ENCODE measurements around the gene SPX. TPM values are rescaled to one million over a fixed set of nuclear protein-coding genes. Genes with fewer than 3 reads are reported as not detected.
A peak's percentile ranks its signal among the peaks of the same experiment; 100 is the strongest.

The SPX gene
- total RNA-seq, 4 donors from 2014 or later, result 0.21 TPM; not detected in 3

DNA sequence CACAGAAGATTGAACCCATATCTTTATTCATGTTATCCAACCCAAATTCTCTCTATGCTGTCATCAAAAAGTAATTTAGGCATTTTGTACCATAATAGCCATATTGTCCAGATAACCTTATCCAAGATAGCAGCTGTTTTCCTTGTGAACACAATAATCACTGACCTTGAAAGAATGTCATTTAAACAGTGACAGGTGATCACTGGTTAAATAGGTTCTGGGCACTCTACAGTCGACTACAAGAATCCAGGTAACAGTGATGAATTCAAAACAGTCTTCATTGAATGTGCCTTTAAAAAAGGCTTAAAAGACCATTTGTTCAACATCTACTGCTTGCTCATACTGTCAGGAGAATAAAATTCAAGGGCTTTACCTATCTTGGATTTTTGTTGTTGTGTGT, 4.6 kb upstream of the SPX start:
- H3K9me3 ChIP-seq, result no peaks in the 10 kb centered on the region
- TF ChIP-seq POLR2A (IDR thresholded peaks at IDR 0.05), result no peak
- TF ChIP-seq EP300 (IDR thresholded peaks at IDR 0.05), result no peak
- no peak for TF ChIP-seq POLR2AphosphoS5 (IDR thresholded peaks at IDR 0.05)
- TF ChIP-seq, protein P1, sequence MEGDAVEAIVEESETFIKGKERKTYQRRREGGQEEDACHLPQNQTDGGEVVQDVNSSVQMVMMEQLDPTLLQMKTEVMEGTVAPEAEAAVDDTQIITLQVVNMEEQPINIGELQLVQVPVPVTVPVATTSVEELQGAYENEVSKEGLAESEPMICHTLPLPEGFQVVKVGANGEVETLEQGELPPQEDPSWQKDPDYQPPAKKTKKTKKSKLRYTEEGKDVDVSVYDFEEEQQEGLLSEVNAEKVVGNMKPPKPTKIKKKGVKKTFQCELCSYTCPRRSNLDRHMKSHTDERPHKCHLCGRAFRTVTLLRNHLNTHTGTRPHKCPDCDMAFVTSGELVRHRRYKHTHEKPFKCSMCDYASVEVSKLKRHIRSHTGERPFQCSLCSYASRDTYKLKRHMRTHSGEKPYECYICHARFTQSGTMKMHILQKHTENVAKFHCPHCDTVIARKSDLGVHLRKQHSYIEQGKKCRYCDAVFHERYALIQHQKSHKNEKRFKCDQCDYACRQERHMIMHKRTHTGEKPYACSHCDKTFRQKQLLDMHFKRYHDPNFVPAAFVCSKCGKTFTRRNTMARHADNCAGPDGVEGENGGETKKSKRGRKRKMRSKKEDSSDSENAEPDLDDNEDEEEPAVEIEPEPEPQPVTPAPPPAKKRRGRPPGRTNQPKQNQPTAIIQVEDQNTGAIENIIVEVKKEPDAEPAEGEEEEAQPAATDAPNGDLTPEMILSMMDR (IDR thresholded peaks at IDR 0.05), result no peak
- H3K27ac ChIP-seq, result no peak overlapping the region
- peaks cover 10% of the 10 kb centered on the region for H3K36me3 ChIP-seq
- DNase-seq (ENCODE audit: low spot score in 2 of 2), result no peak
- 75% methylated on average over 1 of the region's 1 CpG for WGBS
- peaks cover 6% of the 10 kb centered on the region for H3K27me3 ChIP-seq
- H3K4me1 ChIP-seq, result no peaks in the 10 kb centered on the region
- H3K4me3 ChIP-seq, result no peak overlapping the region

DNA sequence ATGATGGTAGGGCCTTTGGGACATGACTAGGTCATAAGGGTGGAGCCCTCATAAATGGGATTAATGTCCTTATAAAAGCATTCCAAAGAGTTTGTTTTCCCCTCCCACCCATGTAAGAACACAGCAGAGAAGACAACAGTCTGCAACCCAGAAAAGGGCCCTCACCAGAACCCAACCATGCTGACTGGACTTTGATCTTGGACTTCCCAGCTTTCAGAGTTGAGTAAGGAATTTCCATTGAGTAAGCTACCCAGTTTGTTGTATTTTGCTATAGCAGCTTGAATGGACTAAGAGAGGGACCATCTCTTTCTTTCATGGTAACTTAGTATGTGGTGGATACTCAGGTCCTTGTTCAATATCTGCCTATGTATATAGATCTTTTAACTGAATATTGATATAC, 2.9 kb upstream of the SPX start:
- Histone ChIP-seq H3K9me3 (no peaks in the 10 kb centered on the region), H3K27me3 (peaks cover 20% of the 10 kb centered on the region), H3K27ac (no peak overlapping the region), H3K4me1 (peaks cover 13% of the 10 kb centered on the region), H3K36me3 (no peaks in the 10 kb centered on the region), H3K4me3 (no peak overlapping the region)
- TF ChIP-seq POLR2A (IDR thresholded peaks at IDR 0.05), result no peak
- TF ChIP-seq POLR2AphosphoS5 (IDR thresholded peaks at IDR 0.05), result no peak
- TF ChIP-seq, protein P1 (IDR thresholded peaks at IDR 0.05), result no peak
- DNase-seq (ENCODE audit: low spot score in 2 of 2), result no peak

DNA sequence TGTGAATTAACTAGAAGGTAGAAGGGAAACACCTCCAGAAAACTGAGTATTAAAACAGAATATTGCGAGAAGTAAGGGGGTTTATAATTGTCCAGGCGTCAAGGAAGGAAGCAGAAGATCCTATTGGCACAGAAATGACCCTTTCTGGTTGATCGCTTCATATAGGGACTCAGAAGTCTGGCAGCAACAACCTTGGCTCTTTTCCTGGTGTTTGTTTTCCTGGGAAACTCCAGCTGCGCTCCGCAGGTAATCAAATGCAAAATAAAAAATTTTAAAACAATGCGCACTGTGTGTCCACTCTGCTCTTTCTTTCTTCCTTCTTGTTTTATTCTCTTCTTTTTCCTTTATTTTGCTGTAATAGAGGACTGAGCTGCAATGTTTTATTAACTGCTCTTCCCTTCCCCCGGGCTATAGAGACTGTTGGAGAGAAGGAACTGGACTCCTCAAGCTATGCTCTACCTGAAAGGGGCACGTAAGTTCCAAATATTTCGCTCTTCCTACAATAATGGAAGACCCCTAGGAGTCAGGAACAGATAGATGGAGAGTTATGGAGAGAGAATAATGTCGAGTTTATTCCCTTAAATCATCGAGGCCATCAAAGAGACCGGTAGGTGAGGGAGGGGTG, 737 bp downstream of the SPX start:
- 35% methylated on average over 12 of the region's 12 CpGs for WGBS
- TF ChIP-seq, protein P1 (IDR thresholded peaks at IDR 0.05), result no peak
- TF ChIP-seq POLR2AphosphoS5 (IDR thresholded peaks at IDR 0.05), result no peak
- TF ChIP-seq EP300 (IDR thresholded peaks at IDR 0.05), result no peak
- no peak for TF ChIP-seq POLR2A (IDR thresholded peaks at IDR 0.05)
- H3K27me3 ChIP-seq, result peaks cover 40% of the 10 kb centered on the region
- H3K9me3 ChIP-seq, result no peaks in the 10 kb centered on the region
- DNase-seq (ENCODE audit: low spot score in 2 of 2), result no peak
- H3K4me3 ChIP-seq, result peak overlapping the region; percentile 55
- no peak overlapping the region for H3K27ac ChIP-seq
- H3K4me1 ChIP-seq, result peaks cover 13% of the 10 kb centered on the region
- H3K36me3 ChIP-seq, result no peaks in the 10 kb centered on the region

DNA sequence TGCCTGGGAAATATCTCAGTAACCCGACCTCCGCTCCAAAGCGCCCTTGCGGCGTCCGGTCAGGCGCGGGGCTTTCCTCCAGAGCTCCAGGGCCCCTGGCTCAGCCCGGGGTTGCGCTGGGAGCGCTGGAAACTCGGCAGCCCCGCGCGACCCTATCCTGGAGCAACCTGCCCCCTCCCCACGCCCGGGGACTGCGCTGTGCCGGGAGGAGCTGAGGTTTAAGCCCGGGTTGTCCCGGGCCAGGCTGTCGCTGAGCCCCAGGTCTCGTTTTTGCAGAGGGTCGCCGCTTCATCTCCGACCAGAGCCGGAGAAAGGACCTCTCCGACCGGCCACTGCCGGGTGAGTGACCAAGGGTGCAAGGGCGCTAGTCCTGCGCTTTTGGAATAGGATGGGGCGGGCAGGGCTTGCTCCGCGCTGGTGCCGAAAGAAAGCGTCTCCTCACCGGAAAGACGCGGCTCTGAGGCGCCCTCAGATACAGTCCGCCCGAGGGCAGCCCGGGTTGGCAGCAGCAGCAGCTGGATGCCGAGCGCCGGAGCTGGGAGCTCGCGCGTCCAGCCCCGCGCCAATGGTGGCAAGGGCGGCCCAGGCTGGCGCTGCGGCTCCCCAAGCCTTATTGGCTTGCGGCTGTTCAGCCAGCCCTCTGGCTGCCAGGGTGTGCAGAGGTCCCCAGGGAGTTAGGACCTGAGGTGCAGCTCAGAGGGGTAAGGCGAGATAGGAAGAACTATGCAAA, 1.5 kb downstream of the SPX start:
- H3K36me3 ChIP-seq, result no peaks in the 10 kb centered on the region
- DNase-seq (ENCODE audit: low spot score in 2 of 2), result no peak
- H3K4me1 ChIP-seq, result peaks cover 13% of the 10 kb centered on the region
- 2% methylated on average over 19 of the region's 57 CpGs for WGBS
- peaks cover 40% of the 10 kb centered on the region for H3K27me3 ChIP-seq
- H3K4me3 ChIP-seq, result peak overlapping the region; percentile 55
- H3K27ac ChIP-seq, result no peak overlapping the region
- TF ChIP-seq EP300 (IDR thresholded peaks at IDR 0.05) (no peak), POLR2AphosphoS5 (IDR thresholded peaks at IDR 0.05) (no peak), POLR2A (IDR thresholded peaks at IDR 0.05) (no peak)
- TF ChIP-seq, protein P1 (IDR thresholded peaks at IDR 0.05), result no peak
- H3K9me3 ChIP-seq, result no peaks in the 10 kb centered on the region

DNA sequence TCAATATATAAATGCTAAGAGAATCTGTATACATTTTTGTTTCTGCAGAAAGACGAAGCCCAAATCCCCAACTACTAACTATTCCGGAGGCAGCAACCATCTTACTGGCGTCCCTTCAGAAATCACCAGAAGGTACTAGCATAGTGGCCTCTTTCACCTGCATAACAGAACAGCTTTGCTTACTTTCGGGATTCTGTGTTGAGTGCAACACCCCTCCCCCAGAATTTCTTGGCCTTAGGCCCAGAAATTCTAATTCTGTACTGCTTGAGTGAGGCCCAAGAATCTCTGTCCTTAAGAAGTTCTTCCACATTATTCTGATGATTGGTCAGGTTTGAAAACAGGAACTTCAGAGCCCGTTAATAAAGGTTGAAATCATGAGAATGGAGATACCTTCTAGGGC, 2.9 kb downstream of the SPX start:
- H3K4me3 ChIP-seq, result no peak overlapping the region
- no peak overlapping the region for H3K27ac ChIP-seq
- no peaks in the 10 kb centered on the region for H3K9me3 ChIP-seq
- DNase-seq (ENCODE audit: low spot score in 2 of 2), result no peak
- H3K4me1 ChIP-seq, result peaks cover 13% of the 10 kb centered on the region
- TF ChIP-seq EP300 (IDR thresholded peaks at IDR 0.05) (no peak), POLR2AphosphoS5 (IDR thresholded peaks at IDR 0.05) (no peak), POLR2A (IDR thresholded peaks at IDR 0.05) (no peak)
- TF ChIP-seq, protein P1 (IDR thresholded peaks at IDR 0.05), result no peak
- whole genome bisulfite sequencing, result 72% methylated on average over 5 of the region's 5 CpGs
- H3K27me3 ChIP-seq, result peaks cover 40% of the 10 kb centered on the region
- H3K36me3 ChIP-seq, result no peaks in the 10 kb centered on the region

Data from suprapubic skin (tissue), 4 donors.